GM23338 (cell line): ENCODE results near the gene ETFA. TPM values are rescaled to one million over a fixed set of nuclear protein-coding genes. Genes with fewer than 3 reads are reported as not detected.

ENCODE experiments used
- ATAC-seq: fragments of 200-7000 bp; cut with Tn5 transposase; 3 replicates; pipeline ENCODE4 v1.9.1; 2020
- DNase-seq: peaks from one replicate; pipeline ENCODE4 v3.0.0-alpha.2; 2015; ENCODE audit warnings: low spot score
- H2AFZ ChIP-seq: fragments of 200-600 bp; sonication (generic); 2 replicates; pipeline ENCODE4 v1.8.0; 2016; ENCODE audit warnings: antibody characterized with exemption, mild to moderate bottlenecking, moderate library complexity
- H3F3A ChIP-seq: fragments of 200-600 bp; sonication (generic); replicated peaks from 2 replicates; pipeline ENCODE4 v1.8.0; 2017; ENCODE audit warnings: antibody characterized with exemption, mixed run types, low read depth
- H3K27ac ChIP-seq: fragments of 200-600 bp; sonication (generic); 2 replicates; pipeline ENCODE4 v1.6.1; 2016; ENCODE audit warnings: low read depth
- H3K27me3 ChIP-seq: fragments of 200-600 bp; sonication (generic); 2 replicates; pipeline ENCODE4 v1.8.0; 2016; ENCODE audit warnings: mild to moderate bottlenecking, mixed run types, moderate library complexity; ENCODE audit not compliant: insufficient read depth
- H3K36me3 ChIP-seq: fragments of 200-600 bp; sonication (generic); 2 replicates; pipeline ENCODE4 v1.8.0; 2016; ENCODE audit warnings: mild to moderate bottlenecking; ENCODE audit not compliant: insufficient read depth
- H3K4me1 ChIP-seq: fragments of 200-600 bp; sonication (generic); 2 replicates; pipeline ENCODE4 v1.8.0; 2016; ENCODE audit warnings: mild to moderate bottlenecking, moderate library complexity; ENCODE audit not compliant: insufficient read depth
- H3K4me2 ChIP-seq: fragments of 200-600 bp; sonication (generic); 2 replicates; pipeline ENCODE4 v1.7.1; 2017; ENCODE audit warnings: mixed run types
- H3K4me3 ChIP-seq: fragments of 200-600 bp; sonication (generic); 2 replicates; pipeline ENCODE4 v1.6.1; 2016; ENCODE audit warnings: mixed run types
- H3K79me2 ChIP-seq: fragments of 200-600 bp; sonication (generic); replicated peaks from 2 replicates; pipeline ENCODE4 v1.8.0; 2017; ENCODE audit warnings: mild to moderate bottlenecking; ENCODE audit not compliant: insufficient read depth
- H3K9me2 ChIP-seq: fragments of 200-600 bp; sonication (generic); 2 replicates; pipeline ENCODE4 v1.8.0; 2017; ENCODE audit not compliant: insufficient read depth
- H4K20me1 ChIP-seq: fragments of 200-600 bp; sonication (generic); replicated peaks from 2 replicates; pipeline ENCODE4 v1.8.0; 2017; ENCODE audit warnings: mild to moderate bottlenecking; ENCODE audit not compliant: insufficient read depth
- H3K27ac Mint-ChIP-seq: 2 replicates; pipeline ENCODE4 v1.8.0; 2020; ENCODE audit warnings: inconsistent platforms, mild to moderate bottlenecking, moderate library complexity, mixed read lengths
- H3K27me3 Mint-ChIP-seq: 3 replicates; pipeline ENCODE4 v1.8.0; 2022; ENCODE audit warnings: low read depth, mild to moderate bottlenecking, moderate library complexity, mixed read lengths, inconsistent platforms; ENCODE audit not compliant: insufficient read depth, poor library complexity
- H3K36me3 Mint-ChIP-seq: 3 replicates; pipeline ENCODE4 v1.8.0; 2021; ENCODE audit warnings: low read depth, mild to moderate bottlenecking, inconsistent platforms, moderate library complexity, mixed read lengths
- H3K4me1 Mint-ChIP-seq: 3 replicates; pipeline ENCODE4 v1.8.0; 2020; ENCODE audit warnings: mild to moderate bottlenecking, inconsistent platforms, mixed read lengths
- H3K4me3 Mint-ChIP-seq: 3 replicates; pipeline ENCODE4 v1.8.0; 2021; ENCODE audit warnings: moderate library complexity, mild to moderate bottlenecking, inconsistent platforms, mixed read lengths
- H3K9me3 Mint-ChIP-seq: 3 replicates; pipeline ENCODE4 v1.8.0; 2020; ENCODE audit warnings: moderate library complexity, mild to moderate bottlenecking, inconsistent platforms, mixed read lengths
- CREB1 ChIP-seq: fragments of 250-450 bp; sonication (Bioruptor Pico); IDR thresholded peaks from 2 replicates; pipeline ENCODE4 v1.5.0; 2020; ENCODE audit warnings: low read depth, mild to moderate bottlenecking, moderate library complexity
- EZH2 ChIP-seq: fragments of 200-600 bp; sonication (generic); IDR thresholded peaks from one replicate; pipeline ENCODE4 v1.8.0; 2017; ENCODE audit warnings: antibody characterized with exemption, mild to moderate bottlenecking, low read depth; ENCODE audit not compliant: unreplicated experiment
- EZH2phosphoT487 ChIP-seq: fragments of 200-600 bp; sonication (generic); IDR thresholded peaks from one replicate; pipeline ENCODE4 v1.8.1; 2018; ENCODE audit warnings: antibody characterized with exemption; ENCODE audit not compliant: unreplicated experiment
- JUNB ChIP-seq: IDR thresholded peaks from one replicate; pipeline ENCODE4 v1.6.1; 2016; ENCODE audit warnings: antibody characterized with exemption; ENCODE audit not compliant: unreplicated experiment
- NANOG ChIP-seq: IDR thresholded peaks from 2 replicates; pipeline ENCODE4 v1.6.1; 2016; ENCODE audit warnings: antibody characterized with exemption, borderline replicate concordance
- POLR2AphosphoS5 ChIP-seq: IDR thresholded peaks from 2 replicates; pipeline ENCODE4 v1.6.1; 2016; ENCODE audit warnings: antibody characterized with exemption, low read depth
- STAT1 ChIP-seq: IDR thresholded peaks from one replicate; pipeline ENCODE4 v1.6.1; 2016; ENCODE audit warnings: antibody characterized with exemption; ENCODE audit not compliant: unreplicated experiment
- ZNF114 ChIP-seq: fragments of 250-450 bp; sonication (Bioruptor Pico); IDR thresholded peaks from 2 replicates; pipeline ENCODE4 v1.5.0; 2020; ENCODE audit warnings: mild to moderate bottlenecking, moderate library complexity
- ZNF331 ChIP-seq: fragments of 250-450 bp; sonication (Bioruptor Pico); IDR thresholded peaks from 2 replicates; pipeline ENCODE4 v1.5.0; 2020; ENCODE audit warnings: low read depth, mild to moderate bottlenecking, moderate library complexity
- polyA plus RNA-seq: library from polyadenylated mRNA; unstranded; fragments of >200 nt; fragmentation: Nextera tagmentation; extraction: Ambion mirVana; gene quantifications from 2 replicates; pipeline ENCODE4 v1.2.1, GENCODE V29; 2016
- total RNA-seq: library from RNA; depleted of rRNA; stranded (reverse); fragments of >200 nt; shearing (Covaris generic); gene quantifications from 2 replicates; pipeline ENCODE4 v1.2.3, GENCODE V29; 2014
- TF ChIP-seq, protein P1 (sequence below): fragments of 250-450 bp; sonication (Bioruptor Pico); IDR thresholded peaks from 2 replicates; pipeline ENCODE4 v1.5.0; 2020; ENCODE audit warnings: mild to moderate bottlenecking, moderate library complexity
- TF ChIP-seq, protein P2 (sequence below): IDR thresholded peaks from one replicate; pipeline ENCODE4 v1.6.1; 2018; ENCODE audit warnings: antibody characterized with exemption; ENCODE audit not compliant: unreplicated experiment
- TF ChIP-seq, protein P3 (sequence below): IDR thresholded peaks from 2 replicates; pipeline ENCODE4 v1.6.1; 2016; ENCODE audit warnings: antibody characterized with exemption
- TF ChIP-seq, protein P4 (sequence below), 2 experiments: fragments of 200-600 bp in 1 of 2; sonication (generic) in 1 of 2; conservative IDR thresholded peaks; 2 replicates each; pipeline versions ENCODE4 v1.5.1 to v1.6.1; 2016 to 2017; ENCODE audit warnings: antibody characterized with exemption in 2 of 2, low read depth in 2 of 2, mild to moderate bottlenecking in 2 of 2, moderate library complexity in 1 of 2

The ETFA gene
- total and polyA plus RNA-seq, 2 experiments from 2014 or later = 52.9 to 69.1 TPM

DNA sequence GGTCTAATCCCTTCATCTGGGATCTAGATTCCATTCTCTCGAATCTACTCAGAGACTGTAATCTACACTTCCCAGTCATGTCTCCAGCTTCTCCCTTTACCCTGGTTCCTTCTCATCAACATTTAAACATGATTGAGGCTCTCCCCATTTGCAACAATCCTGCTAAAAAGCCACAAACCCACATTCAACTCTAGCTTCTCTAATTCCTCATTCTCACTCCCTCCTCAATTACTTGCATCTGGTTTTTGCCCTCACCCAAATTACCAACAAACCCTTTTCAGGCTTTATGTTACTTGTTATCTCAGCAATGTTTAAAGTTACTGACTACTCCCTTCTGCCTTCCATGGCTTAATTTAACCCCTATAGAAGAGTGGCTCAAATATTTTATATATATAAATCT lies 11.5 kb downstream of the ETFA start:
- Mint-ChIP-seq H3K27me3 (no peaks in the 10 kb centered on the region), H3K4me3 (no peak overlapping the region), H3K36me3 (no peaks in the 10 kb centered on the region), H3K4me1 (no peaks in the 10 kb centered on the region), H3K27ac (no peak overlapping the region), H3K9me3 (no peaks in the 10 kb centered on the region)
- Histone ChIP-seq H3K27me3 (no peaks in the 10 kb centered on the region), H3F3A (no peaks in the 10 kb centered on the region), H3K4me1 (no peaks in the 10 kb centered on the region), H3K79me2 (peaks cover 75% of the 10 kb centered on the region), H3K4me3 (no peak overlapping the region), H3K4me2 (no peak overlapping the region), H3K36me3 (no peaks in the 10 kb centered on the region), H4K20me1 (peaks cover 5% of the 10 kb centered on the region; the same call in 1 of the 2 replicates), H2AFZ (no peak overlapping the region), H3K9me2 (no peaks in the 10 kb centered on the region), H3K27ac (no peak overlapping the region)
- TF ChIP-seq POLR2AphosphoS5 (no peak), NANOG (no peak), EZH2phosphoT487 (no peak), ZNF331 (no peak), ZNF114 (CRISPR knock-in tag) (no peak), CREB1 (CRISPR knock-in tag) (no peak), EZH2 (no peak), JUNB (no peak), STAT1 (no peak)
- TF ChIP-seq, protein P1, sequence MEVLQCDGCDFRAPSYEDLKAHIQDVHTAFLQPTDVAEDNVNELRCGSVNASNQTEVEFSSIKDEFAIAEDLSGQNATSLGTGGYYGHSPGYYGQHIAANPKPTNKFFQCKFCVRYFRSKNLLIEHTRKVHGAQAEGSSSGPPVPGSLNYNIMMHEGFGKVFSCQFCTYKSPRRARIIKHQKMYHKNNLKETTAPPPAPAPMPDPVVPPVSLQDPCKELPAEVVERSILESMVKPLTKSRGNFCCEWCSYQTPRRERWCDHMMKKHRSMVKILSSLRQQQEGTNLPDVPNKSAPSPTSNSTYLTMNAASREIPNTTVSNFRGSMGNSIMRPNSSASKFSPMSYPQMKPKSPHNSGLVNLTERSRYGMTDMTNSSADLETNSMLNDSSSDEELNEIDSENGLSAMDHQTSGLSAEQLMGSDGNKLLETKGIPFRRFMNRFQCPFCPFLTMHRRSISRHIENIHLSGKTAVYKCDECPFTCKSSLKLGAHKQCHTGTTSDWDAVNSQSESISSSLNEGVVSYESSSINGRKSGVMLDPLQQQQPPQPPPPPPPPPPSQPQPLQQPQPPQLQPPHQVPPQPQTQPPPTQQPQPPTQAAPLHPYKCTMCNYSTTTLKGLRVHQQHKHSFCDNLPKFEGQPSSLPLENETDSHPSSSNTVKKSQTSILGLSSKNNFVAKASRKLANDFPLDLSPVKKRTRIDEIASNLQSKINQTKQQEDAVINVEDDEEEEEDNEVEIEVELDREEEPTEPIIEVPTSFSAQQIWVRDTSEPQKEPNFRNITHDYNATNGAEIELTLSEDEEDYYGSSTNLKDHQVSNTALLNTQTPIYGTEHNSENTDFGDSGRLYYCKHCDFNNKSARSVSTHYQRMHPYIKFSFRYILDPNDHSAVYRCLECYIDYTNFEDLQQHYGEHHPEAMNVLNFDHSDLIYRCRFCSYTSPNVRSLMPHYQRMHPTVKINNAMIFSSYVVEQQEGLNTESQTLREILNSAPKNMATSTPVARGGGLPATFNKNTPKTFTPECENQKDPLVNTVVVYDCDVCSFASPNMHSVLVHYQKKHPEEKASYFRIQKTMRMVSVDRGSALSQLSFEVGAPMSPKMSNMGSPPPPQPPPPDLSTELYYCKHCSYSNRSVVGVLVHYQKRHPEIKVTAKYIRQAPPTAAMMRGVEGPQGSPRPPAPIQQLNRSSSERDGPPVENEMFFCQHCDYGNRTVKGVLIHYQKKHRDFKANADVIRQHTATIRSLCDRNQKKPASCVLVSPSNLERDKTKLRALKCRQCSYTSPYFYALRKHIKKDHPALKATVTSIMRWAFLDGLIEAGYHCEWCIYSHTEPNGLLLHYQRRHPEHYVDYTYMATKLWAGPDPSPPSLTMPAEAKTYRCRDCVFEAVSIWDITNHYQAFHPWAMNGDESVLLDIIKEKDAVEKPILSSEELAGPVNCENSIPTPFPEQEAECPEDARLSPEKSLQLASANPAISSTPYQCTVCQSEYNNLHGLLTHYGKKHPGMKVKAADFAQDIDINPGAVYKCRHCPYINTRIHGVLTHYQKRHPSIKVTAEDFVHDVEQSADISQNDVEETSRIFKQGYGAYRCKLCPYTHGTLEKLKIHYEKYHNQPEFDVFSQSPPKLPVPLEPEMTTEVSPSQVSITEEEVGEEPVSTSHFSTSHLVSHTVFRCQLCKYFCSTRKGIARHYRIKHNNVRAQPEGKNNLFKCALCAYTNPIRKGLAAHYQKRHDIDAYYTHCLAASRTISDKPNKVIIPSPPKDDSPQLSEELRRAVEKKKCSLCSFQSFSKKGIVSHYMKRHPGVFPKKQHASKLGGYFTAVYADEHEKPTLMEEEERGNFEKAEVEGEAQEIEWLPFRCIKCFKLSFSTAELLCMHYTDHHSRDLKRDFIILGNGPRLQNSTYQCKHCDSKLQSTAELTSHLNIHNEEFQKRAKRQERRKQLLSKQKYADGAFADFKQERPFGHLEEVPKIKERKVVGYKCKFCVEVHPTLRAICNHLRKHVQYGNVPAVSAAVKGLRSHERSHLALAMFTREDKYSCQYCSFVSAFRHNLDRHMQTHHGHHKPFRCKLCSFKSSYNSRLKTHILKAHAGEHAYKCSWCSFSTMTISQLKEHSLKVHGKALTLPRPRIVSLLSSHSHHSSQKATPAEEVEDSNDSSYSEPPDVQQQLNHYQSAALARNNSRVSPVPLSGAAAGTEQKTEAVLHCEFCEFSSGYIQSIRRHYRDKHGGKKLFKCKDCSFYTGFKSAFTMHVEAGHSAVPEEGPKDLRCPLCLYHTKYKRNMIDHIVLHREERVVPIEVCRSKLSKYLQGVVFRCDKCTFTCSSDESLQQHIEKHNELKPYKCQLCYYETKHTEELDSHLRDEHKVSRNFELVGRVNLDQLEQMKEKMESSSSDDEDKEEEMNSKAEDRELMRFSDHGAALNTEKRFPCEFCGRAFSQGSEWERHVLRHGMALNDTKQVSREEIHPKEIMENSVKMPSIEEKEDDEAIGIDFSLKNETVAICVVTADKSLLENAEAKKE = no peak
- TF ChIP-seq, protein P2, sequence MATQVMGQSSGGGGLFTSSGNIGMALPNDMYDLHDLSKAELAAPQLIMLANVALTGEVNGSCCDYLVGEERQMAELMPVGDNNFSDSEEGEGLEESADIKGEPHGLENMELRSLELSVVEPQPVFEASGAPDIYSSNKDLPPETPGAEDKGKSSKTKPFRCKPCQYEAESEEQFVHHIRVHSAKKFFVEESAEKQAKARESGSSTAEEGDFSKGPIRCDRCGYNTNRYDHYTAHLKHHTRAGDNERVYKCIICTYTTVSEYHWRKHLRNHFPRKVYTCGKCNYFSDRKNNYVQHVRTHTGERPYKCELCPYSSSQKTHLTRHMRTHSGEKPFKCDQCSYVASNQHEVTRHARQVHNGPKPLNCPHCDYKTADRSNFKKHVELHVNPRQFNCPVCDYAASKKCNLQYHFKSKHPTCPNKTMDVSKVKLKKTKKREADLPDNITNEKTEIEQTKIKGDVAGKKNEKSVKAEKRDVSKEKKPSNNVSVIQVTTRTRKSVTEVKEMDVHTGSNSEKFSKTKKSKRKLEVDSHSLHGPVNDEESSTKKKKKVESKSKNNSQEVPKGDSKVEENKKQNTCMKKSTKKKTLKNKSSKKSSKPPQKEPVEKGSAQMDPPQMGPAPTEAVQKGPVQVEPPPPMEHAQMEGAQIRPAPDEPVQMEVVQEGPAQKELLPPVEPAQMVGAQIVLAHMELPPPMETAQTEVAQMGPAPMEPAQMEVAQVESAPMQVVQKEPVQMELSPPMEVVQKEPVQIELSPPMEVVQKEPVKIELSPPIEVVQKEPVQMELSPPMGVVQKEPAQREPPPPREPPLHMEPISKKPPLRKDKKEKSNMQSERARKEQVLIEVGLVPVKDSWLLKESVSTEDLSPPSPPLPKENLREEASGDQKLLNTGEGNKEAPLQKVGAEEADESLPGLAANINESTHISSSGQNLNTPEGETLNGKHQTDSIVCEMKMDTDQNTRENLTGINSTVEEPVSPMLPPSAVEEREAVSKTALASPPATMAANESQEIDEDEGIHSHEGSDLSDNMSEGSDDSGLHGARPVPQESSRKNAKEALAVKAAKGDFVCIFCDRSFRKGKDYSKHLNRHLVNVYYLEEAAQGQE = no peak
- TF ChIP-seq, protein P3, sequence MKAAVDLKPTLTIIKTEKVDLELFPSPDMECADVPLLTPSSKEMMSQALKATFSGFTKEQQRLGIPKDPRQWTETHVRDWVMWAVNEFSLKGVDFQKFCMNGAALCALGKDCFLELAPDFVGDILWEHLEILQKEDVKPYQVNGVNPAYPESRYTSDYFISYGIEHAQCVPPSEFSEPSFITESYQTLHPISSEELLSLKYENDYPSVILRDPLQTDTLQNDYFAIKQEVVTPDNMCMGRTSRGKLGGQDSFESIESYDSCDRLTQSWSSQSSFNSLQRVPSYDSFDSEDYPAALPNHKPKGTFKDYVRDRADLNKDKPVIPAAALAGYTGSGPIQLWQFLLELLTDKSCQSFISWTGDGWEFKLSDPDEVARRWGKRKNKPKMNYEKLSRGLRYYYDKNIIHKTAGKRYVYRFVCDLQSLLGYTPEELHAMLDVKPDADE = no peak
- TF ChIP-seq, protein P4, sequence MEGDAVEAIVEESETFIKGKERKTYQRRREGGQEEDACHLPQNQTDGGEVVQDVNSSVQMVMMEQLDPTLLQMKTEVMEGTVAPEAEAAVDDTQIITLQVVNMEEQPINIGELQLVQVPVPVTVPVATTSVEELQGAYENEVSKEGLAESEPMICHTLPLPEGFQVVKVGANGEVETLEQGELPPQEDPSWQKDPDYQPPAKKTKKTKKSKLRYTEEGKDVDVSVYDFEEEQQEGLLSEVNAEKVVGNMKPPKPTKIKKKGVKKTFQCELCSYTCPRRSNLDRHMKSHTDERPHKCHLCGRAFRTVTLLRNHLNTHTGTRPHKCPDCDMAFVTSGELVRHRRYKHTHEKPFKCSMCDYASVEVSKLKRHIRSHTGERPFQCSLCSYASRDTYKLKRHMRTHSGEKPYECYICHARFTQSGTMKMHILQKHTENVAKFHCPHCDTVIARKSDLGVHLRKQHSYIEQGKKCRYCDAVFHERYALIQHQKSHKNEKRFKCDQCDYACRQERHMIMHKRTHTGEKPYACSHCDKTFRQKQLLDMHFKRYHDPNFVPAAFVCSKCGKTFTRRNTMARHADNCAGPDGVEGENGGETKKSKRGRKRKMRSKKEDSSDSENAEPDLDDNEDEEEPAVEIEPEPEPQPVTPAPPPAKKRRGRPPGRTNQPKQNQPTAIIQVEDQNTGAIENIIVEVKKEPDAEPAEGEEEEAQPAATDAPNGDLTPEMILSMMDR (conservative IDR thresholded peaks at IDR 0.05; ENCODE audit: low read depth in 2 of 2) = no peak
- DNase-seq (no peak), ATAC-seq (no peak)
